Measurements from ENCODE around the gene IL1A. TPM values are rescaled to one million over a fixed set of nuclear protein-coding genes. Genes with fewer than 3 reads are reported as not detected.

The IL1A gene
- total and polyA plus RNA-seq, 7 donors = 0.08 to 0.12 TPM; not detected in 5

GRCh38 chr2:112764071-112765044, 19.9 kb downstream of the IL1A start, which contains the start of gene CKAP2L:
Gene CKAP2L, minus strand, starts transcription at chr2:112764609. Its CDS starts 11 bp downstream, at chr2:112764598.
- H3K27me3 ChIP-seq (ENCODE audit: insufficient read depth in 3 of 3, low read length in 2 of 3) = no peaks in the 10 kb centered on the region
- ATAC-seq = peak; percentile 99 to 100 (median 100)
- H3K27ac ChIP-seq = peak within 1 kb of the TSS; percentile 1
- H3K4me3 ChIP-seq = peak within 1 kb of the TSS; percentile 74
- no peaks in the 10 kb centered on the region for H3K9me3 ChIP-seq
- no peaks in the 10 kb centered on the region for H3K36me3 ChIP-seq (ENCODE audit: insufficient read depth in 1 of 2, low read depth in 1 of 2)
- WGBS, 3 donors = 0 to 1% (median 0%) methylated on average over 75 to 79 of the region's 79 CpGs
- DNase-seq = peak; percentile 95 to 97
- intact Hi-C loops (cut with DNase I) = no loop called here
- H3K4me1 ChIP-seq = peaks cover 6% of the 10 kb centered on the region
- no peak for TF ChIP-seq CTCF (IDR thresholded peaks at IDR 0.05)

GRCh38 chr2:112762276-112762675, 22.0 kb downstream of the IL1A start:
- 92 to 94% (median 92%) methylated on average over 4 of the region's 4 CpGs for WGBS, 3 donors
- intact Hi-C loops (cut with DNase I) = no loop called here
- Histone ChIP-seq H3K27ac (no peak overlapping the region), H3K4me1 (peaks cover 6% of the 10 kb centered on the region), H3K27me3 (ENCODE audit: insufficient read depth in 3 of 3, low read length in 2 of 3) (no peaks in the 10 kb centered on the region), H3K9me3 (no peaks in the 10 kb centered on the region), H3K36me3 (ENCODE audit: insufficient read depth in 1 of 2, low read depth in 1 of 2) (no peaks in the 10 kb centered on the region), H3K4me3 (no peak overlapping the region)
- TF ChIP-seq CTCF (IDR thresholded peaks at IDR 0.05) = no peak
- ATAC-seq = no peak
- DNase-seq = no peak

- H3K9me3 ChIP-seq = no peaks in the 10 kb centered on the region
- 87 to 100% (median 89%) methylated on average over 1 of the region's 1 CpG for WGBS, 3 donors
- no peak overlapping the region for H3K27ac ChIP-seq
- peaks cover 6% of the 10 kb centered on the region for H3K4me1 ChIP-seq
- no peaks in the 10 kb centered on the region for H3K36me3 ChIP-seq (ENCODE audit: insufficient read depth in 1 of 2, low read depth in 1 of 2)
- DNase-seq (no peak), ATAC-seq (no peak)
- no peaks in the 10 kb centered on the region for H3K27me3 ChIP-seq (ENCODE audit: insufficient read depth in 3 of 3, low read length in 2 of 3)
- TF ChIP-seq CTCF (IDR thresholded peaks at IDR 0.05) = no peak
- no peak overlapping the region for H3K4me3 ChIP-seq
- intact Hi-C loops (cut with DNase I) = no loop called here
Measured at GRCh38 chr2:112760149-112760548, 24.1 kb downstream of the IL1A start.

GRCh38 chr2:112758711-112759110, 25.6 kb downstream of the IL1A start:
- ATAC-seq (no peak), DNase-seq (no peak)
- TF ChIP-seq CTCF (IDR thresholded peaks at IDR 0.05) = no peak
- Histone ChIP-seq H3K9me3 (no peaks in the 10 kb centered on the region), H3K27me3 (ENCODE audit: insufficient read depth in 3 of 3, low read length in 2 of 3) (no peaks in the 10 kb centered on the region), H3K36me3 (ENCODE audit: insufficient read depth in 1 of 2, low read depth in 1 of 2) (no peaks in the 10 kb centered on the region), H3K4me1 (no peaks in the 10 kb centered on the region), H3K27ac (no peak overlapping the region), H3K4me3 (no peak overlapping the region)
- WGBS, 3 donors = 80 to 88% (median 84%) methylated on average over 2 of the region's 2 CpGs
- intact Hi-C loops (cut with DNase I) = no loop called here

Data from psoas muscle (tissue), 8 donors.